OCI-LY1 (cell line): ENCODE data around the gene TUBGCP2.
"Not testable (repeated sequence)": the region's sequence is repeated elsewhere in the genome, so short reads cannot be mapped to it uniquely, and the experiment has no call there.

Experiments used
- CTCF ChIP-seq: fragments of 200-600 bp; sonication (generic), shearing (Covaris generic); IDR thresholded peaks from 2 replicates; pipeline ENCODE4 v1.5.1; 2017; ENCODE audit warnings: mild to moderate bottlenecking, antibody characterized with exemption, low read length, moderate library complexity, mixed read lengths
- EZH2 ChIP-seq: fragments of 200-600 bp; sonication (generic), shearing (Covaris generic); IDR thresholded peaks from 2 replicates; pipeline ENCODE4 v1.8.0; 2017; ENCODE audit warnings: borderline replicate concordance, mixed run types, mild to moderate bottlenecking, antibody characterized with exemption, low read length, moderate library complexity, mixed read lengths

- not testable (repeated sequence) for TF ChIP-seq CTCF, EZH2
Measured at GRCh38 chr10:133320852-133321422, 12.3 kb upstream of the TUBGCP2 start.
